GM18526 (cell line): ENCODE data around the gene GHR.

Experiments
- POLR2A ChIP-seq: IDR thresholded peaks from 3 replicates; pipeline ENCODE4 v1.6.1; 2011; ENCODE audit not compliant: insufficient read length; ENCODE audit errors: extremely low read depth

GHR gene

DNA sequence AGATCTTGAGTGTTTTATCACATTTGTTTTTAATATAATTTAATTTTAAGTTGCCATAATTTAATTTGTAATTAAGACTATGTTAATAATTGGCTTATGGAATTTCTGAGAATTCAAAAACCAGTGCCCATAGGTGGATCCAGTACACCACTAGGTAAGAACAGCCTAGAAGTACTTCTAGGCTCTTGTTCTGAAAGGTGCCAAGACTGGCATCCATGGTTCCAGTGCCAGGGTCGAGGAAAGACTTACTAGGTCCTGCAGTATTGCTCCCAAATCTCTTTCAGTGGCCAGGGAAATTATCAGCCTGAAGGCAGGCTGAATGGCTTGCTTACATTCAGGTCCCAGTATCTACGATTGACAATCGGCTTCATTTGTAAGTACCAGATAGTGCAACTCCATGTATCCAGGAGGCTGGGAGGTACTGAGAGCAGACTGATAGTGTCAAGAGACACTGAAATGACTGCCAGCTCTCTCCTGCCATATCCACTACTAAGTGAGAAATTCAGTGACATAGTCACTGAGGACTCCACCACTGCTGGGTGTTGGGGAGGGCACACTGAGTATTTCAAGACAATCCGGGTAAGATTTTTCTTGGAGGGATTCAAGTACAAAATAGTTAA lies 174.2 kb downstream of the GHR start:
- TF ChIP-seq POLR2A: no peak

DNA sequence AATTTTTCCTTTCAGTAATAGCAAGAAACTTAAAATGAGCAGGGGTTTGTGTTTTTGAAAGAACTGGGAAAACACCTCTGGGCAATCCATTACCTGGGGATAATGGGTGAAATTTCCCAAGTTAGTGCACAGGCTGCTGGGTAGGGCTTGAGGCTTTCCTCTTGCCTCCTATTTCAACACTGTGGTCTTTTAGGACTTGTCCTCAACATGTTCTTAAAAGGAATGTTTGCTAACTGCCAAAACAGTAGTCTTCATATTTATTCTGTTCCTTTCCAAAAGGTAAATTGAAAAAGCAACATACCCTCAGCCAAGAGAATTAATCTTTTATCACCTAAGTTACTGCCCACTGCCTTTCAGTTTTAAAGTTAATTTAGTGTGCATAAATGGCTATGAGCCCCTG lies 175.1 kb downstream of the GHR start:
- TF ChIP-seq POLR2A: no peak

DNA sequence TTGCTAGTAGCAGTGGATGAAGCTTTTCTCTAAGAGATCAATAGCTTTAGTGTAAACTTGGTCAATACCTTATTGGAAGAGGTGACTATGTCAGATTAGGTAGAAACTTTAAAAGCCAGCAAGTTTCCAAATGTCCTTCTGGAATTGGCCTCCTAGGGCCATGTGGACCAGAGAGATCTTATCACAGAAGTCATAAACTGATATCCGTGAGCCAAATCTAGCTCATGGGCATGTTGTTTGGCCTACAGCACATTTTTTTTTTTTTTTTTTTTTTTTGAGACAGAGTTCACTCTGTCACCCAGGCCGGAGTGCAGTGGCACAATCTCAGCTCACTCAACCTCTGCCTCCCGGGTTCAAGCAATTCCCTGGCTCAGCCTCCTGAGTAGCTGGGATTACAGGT lies 175.9 kb downstream of the GHR start:
- TF ChIP-seq POLR2A: no peak

DNA sequence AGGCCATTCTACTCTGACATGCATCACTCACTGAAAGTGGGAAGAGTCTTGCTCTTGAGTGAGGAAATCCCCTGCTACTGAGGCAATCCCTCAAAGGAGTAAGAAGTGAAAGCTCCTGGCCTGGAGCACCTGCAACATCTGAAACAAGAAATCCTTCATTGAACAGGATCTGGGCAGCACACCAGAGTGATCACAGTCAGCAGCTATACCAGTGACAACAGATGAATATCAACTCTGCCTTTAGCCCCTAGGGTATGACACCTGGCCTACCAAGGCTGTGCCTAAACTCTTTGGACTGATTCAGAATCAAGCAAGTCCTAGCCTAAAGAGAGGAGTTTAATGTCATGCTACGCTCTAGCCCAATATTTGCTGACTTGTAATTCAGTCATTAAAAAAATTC lies 177.2 kb downstream of the GHR start:
- no peak for TF ChIP-seq POLR2A

DNA sequence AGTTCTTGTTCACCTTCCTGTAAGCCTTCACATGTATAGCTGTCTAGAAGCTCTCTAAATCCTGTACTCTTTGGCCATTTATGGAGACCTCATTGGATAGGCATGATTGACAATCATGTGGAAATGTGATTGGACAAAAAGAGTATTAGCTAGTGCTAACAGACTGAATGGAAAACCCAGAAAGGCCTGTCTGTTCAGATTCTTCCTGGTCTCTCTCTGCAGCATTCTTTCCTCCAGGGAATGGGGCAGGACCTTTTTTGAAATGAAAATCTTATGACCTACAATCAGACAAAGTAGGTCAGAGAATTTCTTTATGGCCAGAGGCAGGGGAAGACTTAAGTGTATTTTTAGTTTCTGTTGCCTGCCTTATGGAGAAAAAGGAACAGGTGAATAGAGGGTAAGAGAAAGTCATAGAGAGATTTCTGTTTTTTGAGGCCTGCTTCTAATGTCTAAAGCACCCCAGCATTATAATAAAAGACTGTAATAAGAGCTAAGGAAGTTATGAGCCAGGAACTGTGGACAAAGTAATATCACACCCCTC lies 181.0 kb downstream of the GHR start:
- no peak for TF ChIP-seq POLR2A

DNA sequence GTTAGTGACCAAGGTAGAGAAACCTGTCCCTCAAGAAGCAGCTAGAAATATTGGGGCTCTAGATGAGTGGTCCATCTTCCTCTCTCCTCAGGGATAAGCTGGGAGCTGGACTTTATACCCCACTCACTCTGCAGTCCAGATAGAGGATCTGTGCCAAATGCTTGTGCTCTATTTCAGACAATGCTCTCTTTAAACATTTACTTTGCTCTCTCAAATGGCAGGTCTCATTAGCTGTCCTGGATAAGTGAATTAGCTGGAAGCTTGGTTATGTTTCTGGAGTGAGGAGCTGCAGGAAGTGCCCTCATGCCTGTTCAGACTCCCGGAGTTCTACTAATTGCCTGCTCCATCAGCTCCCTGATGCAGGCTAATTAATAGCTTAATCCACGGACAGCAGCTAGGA lies 182.3 kb downstream of the GHR start:
- TF ChIP-seq POLR2A: no peak

DNA sequence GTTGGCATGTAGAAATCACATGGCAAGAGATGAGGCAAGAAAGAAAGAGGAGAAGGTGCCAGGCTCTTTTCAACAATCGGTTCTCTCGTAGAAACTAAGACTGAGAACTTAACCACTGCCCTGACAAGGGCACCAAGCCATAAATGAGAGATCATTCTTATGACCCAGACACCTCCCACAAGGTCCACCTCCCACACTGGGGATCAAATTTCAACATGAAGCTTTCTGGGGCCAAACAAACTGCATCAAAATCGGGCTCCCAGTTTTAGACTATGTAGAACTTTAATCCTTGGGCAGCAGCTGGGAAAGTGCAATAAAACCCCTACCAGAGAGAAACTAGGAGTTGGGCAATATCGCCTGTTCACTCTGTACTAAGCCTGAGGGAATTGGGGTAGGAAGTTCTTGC lies 183.2 kb downstream of the GHR start:
- no peak for TF ChIP-seq POLR2A

DNA sequence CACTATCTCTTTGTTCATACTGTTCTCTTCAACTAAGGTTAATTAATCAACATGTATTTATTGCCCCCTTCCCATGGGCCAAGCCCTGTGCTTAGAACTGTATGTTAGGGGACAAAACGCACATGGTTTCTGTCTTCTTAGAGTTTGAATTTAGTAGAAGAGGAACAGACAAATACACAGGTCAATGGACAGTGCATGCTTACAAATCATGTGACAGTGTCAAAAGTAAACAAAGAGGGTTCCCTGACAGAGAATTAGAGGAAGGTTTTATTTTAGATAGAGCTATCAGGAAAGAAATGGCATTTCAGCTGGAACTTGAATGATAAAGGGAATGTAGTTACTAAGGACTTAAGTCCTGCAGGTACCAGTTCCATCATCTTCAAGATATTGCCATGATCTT lies 188.2 kb downstream of the GHR start:
- TF ChIP-seq POLR2A: no peak

DNA sequence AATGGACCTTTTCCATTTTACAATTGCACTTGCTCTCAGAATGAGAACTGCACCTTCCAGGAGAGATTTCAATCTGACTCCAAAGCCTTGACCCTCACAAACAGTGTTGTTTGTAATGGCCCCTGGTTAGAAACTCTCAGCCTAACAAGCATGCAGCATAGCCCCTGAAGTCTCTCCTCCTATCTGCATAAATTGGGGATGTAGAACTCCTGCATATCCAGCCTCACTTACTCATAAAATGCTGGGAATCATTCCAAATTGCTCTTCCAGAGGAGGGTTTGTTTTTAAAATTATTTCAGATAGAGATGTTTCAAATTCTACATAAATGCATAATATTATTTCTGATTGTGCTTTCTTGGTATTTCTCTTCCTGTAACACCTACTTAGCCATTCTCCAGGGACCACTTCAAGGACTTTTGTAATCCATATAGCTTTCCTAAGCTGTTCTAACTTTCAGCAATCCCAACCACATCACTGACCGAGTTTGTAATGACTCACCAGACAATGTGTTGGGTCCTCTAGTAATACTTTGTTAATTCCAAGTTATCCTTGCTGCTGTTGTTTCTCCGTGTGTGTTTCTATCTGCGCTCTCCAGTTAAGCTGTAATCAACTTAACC lies 189.6 kb downstream of the GHR start:
- no peak for TF ChIP-seq POLR2A

DNA sequence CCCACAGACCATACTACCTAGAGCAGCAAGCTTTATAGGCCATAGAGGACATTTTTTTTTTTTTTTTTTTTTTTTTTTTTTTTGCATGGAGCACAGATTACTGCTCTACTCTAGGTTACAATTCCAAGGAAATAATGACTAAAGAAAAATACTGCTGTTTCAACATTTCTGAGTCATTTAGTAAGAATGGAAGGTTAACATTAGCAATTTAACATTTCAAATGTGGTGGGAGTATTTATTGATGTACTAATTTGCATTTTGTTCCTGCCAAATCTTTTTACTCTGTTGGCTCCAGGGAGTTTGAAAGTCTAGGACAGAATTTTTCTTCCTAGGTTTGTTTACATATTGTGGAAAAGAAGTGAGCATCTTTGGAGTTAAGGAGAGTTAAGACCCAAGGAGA lies 191.3 kb downstream of the GHR start:
- TF ChIP-seq POLR2A: no peak

DNA sequence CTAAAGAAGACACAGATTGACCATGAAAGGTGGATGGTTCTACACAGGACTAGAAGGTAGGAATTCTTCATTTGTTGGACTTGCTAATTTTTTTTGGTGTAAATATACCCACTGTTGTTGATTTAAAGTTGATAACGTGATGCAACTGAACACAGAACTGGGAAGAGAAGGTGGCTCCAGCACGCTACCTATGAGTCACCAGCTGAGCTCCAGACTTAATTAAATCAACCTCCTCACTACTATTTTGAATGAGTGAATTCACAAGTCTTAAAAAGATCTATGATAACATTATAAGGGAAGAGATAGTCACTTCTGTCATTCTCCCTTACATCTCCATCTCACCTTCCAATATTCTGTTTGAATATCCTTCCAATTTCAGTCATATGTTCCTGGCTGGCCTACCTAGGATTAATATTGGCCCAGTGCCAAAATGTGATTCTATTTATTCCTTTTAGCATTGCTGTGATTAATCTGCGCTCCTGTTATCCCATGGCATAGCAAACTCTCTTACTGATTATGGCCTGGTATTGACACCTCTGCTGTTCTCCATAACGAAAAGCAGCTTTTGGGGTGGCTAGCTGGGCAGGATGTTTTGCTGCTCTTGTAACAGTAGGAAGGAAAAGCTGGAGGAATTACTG lies 197.5 kb downstream of the GHR start:
- no peak for TF ChIP-seq POLR2A

DNA sequence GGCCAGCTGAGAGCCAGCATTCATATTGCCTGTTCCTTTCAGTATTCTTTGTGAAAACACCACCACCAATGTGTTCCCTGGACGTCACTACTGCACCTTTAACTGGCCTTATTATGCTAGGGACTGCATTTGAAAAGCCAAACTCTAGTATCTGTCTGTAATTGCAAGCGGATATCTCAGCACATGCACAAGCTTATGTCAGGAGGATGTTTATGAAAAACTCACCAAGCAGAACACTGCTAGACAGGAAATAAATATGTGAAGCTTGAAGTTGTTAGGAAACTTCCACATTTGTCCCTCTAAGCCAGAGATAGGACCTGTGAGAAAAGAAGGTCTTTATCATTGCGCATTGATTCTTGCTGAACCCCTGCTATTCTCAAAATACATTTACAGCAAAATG lies 198.0 kb downstream of the GHR start:
- TF ChIP-seq POLR2A: no peak

DNA sequence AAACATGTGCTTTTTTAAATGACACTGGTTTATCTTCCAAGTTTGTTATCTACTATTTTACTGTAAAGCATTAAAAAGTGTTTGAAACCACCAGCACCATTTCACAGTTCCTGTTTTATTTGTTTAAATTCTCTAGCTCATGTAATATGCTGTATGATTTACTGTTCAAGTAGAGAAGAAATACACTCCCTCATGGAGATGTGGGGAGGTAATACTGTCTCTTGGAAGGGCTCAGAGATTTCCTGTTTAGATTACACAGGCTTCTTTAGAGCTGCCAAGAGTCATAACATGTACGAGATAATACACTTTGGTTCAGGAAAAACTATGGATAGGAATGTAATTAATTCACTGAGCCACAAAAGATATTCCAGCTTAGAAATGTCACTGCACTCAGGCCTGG lies 198.4 kb downstream of the GHR start:
- no peak for TF ChIP-seq POLR2A

DNA sequence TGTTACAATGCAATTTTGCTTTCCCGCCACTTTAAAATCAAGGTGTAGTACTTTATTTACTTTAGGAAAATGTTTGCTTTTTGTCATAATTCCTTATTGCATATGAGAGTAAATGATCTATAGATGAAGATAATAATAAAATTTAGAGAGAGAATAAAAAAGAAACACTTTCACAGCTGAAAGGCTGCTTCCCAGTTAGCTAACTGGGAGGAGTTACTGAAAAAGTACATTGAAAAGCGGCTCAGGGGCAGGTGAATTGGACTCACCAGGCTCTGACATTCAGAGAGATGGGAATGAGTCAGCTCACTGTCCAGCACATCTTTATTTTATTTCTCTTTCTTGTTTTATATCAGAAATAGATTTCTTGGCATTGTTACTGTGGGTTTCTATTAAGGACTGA lies 201.7 kb downstream of the GHR start:
- TF ChIP-seq POLR2A: no peak

DNA sequence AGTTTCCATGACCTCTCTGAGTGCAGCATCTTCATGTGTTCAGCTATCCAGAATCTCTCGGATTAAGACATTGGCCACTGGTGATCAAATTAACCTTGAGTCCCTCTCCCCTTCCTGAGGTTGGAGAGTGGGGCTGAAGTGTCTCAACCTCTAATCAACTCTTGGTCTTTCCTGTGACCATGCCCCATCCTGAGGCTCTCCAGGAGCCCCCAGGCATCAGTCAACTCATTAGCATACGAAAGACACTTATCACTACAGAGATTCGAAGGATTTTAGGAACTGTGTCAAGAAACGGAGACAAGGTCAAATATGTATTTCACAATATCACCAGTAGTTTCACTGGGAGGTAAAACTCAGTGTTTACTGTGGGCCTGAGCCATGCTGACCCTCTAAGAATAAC lies 203.2 kb downstream of the GHR start:
- TF ChIP-seq POLR2A: no peak

DNA sequence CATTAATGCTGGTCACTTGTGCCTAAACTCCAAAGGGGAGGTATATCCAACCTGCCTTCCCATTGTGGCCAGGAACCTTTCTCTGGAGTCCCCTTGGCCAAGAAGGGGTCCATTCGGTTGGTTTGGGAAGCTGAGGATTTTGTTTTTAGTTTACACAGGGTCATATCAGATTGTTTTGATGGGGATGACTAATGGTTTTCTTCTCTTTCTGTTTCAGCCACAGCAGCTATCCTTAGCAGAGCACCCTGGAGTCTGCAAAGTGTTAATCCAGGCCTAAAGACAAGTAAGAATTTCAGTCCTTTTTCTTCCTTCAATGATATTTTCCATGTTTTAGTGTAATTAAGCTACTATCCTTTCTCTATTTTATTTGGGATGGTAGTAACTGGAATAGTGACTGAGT lies 205.6 kb downstream of the GHR start:
- TF ChIP-seq POLR2A: no peak
